GM18870 (cell line): ENCODE results near the gene FOXE3.

Experiments used
- ATAC-seq: cut with Tn5 transposase; IDR thresholded peaks from one replicate; pipeline ENCODE4 v1.9.1; 2021; ENCODE audit warnings: moderate library complexity; ENCODE audit not compliant: unreplicated experiment

The FOXE3 gene

DNA sequence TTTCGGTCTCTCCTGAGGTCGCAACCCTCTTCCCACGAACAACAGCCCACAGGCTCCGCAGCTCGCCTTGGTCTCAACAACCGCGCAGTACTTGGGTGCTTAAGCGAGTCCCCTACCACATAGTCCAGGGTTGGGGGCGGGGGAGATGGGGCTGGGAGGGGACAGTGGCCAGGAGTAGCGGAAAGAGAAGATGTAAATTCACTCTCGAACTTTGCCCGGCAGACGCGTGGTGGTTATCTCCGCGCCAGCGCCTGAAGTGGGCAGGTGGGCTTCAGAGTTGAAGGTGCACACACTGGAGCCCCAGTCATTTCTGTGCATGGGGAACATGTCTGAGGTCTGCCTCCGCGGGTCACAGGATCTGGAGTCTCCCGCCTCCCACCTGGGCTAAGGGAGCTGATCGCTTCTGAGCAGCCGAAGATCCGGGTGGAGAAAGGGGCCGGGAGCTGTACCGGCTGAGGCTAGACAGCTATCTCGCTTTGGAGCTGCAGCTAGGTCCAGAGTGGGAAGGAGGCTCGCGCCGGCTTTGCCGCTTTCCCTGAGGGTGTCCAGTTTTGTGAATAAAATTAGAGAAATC is 17.5 kb downstream of the FOXE3 start:
- ATAC-seq = no peak

GRCh38 chr1:47434051-47434842 is 18.2 kb downstream of the FOXE3 start:
- ATAC-seq = no peak

- no peak for ATAC-seq
These were observed 19.6 kb downstream of the FOXE3 start for GRCh38 chr1:47435506-47436303.

DNA sequence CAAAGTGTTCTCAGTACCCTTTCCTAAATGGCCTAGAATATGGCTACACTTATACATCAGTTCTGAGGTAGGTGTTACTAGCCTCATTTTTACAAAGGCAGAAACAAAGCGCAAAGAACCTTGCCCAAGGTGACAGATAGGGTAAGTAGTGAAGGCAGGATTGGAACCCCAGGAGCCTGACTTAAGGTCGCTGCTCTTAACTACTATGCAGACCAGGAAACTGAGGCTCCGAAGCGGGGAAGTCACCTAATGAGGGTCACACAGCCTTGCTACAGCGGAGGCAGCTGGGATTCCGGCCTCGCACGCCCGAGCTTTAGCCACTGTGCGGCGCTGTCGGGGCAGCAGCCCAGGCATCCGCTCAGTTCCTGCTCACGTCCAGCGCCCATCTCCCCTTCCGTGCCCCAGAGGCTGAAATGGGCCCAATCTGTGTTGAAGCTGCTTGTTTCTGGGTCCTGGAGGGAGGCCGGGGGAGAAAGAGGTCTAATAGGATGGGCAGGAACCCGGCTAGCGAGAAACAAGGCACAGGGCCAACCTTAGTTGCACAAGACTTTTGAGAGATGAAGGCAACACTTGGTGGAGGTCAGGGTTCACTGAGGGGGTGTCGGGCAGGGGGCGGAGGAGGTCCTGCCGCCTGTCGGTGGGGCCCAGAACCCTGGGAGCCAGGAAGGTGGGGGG is 20.4 kb downstream of the FOXE3 start:
- no peak for ATAC-seq

DNA sequence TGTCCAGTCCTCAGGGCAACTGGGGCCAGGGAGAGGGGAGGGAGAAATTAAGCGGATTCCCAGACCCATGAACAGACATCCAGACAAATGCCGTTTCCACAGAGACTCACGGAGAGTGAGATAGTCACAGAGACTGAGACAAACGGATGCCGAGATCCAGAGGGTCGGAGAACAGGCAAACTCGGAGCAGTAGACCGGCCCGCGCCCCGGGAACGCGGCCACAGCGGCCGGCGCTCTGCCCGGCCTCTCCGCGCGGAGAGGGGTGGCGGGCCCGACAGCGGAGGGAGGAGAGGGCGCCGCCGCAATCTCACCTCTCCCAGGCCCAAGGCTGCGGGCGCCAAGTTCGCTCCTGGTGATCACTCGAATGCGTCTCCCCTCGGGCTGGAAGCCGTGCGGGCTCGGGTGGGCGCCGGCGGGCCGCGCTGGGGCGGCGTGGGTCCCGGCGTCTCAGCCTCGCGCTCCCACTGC is 20.9 kb downstream of the FOXE3 start:
- peak; percentile 2 for ATAC-seq

GRCh38 chr1:47437447-47438164 is 21.5 kb downstream of the FOXE3 start, which contains the start of gene FOXD2:
Gene FOXD2, plus strand, starts transcription at chr1:47438044. Its CDS starts 92 bp downstream, at chr1:47438136.
- peak; percentile 74 for ATAC-seq

DNA sequence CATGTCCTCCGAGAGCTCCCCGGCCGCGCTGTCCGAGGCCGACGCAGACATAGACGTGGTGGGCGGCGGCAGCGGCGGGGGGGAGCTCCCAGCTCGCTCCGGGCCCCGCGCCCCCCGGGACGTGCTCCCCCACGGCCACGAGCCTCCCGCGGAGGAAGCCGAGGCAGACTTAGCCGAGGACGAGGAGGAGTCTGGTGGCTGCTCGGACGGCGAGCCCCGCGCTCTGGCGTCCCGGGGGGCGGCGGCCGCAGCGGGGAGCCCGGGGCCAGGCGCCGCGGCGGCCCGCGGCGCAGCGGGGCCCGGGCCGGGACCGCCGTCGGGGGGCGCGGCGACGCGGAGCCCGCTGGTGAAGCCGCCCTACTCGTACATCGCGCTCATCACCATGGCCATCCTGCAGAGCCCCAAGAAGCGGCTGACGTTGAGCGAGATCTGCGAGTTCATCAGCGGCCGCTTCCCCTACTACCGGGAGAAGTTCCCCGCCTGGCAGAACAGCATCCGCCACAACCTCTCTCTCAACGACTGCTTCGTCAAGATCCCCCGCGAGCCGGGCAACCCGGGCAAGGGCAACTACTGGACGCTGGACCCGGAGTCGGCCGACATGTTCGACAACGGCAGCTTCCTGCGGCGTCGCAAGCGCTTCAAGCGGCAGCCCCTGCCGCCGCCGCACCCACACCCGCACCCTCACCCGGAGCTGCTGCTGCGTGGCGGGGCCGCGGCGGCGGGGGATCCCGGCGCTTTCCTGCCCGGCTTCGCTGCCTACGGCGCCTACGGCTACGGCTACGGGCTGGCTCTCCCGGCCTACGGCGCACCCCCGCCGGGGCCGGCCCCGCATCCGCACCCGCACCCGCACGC is 22.3 kb downstream of the FOXE3 start:
- peak; percentile 3 for ATAC-seq

- ATAC-seq = no peak
These were observed 23.1 kb downstream of the FOXE3 start for GRCh38 chr1:47439017-47439818.

- no peak for ATAC-seq
These were observed 23.9 kb downstream of the FOXE3 start for GRCh38 chr1:47439819-47440598.

- no peak for ATAC-seq
These were observed 24.6 kb downstream of the FOXE3 start for GRCh38 chr1:47440599-47441081.

DNA sequence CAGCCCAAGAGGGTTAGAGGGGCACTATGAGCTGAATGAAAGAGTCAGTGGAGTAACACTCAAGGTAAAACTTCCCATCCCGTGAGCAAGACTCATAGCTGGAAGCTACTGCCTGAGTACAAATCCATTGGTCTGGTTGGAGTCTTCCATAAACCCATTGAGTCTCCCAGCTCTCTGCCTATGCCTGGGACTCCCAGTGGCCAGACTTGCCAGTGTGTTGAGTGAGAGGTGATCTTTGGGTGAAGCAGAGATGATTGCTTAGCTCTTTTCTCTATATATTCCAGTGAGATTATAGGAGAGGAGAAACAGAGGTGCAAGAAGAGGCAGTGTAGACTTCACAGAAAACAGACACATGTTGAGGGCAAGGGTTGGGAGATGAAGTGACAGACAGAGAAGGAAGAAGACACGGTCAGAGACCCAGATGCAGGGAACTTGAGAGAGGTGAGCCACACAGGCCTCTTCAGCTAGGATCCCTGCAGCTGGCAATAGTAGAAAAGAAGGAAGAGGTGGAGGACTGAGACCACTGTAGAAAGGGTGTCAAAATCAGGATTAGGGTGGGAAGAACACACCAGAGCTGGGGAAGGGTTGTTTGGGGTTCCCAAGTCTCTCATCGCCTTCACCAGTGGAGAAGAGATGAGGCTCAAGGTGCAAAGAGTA is 25.5 kb downstream of the FOXE3 start:
- ATAC-seq = no peak

DNA sequence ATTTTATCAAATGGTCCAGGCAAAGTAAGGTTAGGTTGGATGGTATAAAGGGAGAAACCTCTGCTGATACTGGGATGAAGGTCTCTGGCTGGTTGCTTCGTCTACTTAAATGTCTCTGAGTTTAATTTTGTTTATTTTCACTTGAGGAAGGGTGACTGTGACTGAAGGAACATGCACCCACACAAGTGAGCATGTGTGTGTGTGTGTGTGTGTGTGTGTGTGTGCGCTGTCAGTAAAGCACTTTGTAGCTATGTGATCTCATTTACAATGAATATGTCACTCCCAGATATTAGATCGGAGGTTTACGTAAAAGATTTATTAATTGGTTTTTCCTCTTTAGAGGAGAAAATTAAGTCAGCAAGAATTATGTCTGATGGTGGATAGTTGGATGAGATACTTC is 26.1 kb downstream of the FOXE3 start:
- ATAC-seq = no peak

GRCh38 chr1:47442842-47443529 is 26.9 kb downstream of the FOXE3 start:
- no peak for ATAC-seq

DNA sequence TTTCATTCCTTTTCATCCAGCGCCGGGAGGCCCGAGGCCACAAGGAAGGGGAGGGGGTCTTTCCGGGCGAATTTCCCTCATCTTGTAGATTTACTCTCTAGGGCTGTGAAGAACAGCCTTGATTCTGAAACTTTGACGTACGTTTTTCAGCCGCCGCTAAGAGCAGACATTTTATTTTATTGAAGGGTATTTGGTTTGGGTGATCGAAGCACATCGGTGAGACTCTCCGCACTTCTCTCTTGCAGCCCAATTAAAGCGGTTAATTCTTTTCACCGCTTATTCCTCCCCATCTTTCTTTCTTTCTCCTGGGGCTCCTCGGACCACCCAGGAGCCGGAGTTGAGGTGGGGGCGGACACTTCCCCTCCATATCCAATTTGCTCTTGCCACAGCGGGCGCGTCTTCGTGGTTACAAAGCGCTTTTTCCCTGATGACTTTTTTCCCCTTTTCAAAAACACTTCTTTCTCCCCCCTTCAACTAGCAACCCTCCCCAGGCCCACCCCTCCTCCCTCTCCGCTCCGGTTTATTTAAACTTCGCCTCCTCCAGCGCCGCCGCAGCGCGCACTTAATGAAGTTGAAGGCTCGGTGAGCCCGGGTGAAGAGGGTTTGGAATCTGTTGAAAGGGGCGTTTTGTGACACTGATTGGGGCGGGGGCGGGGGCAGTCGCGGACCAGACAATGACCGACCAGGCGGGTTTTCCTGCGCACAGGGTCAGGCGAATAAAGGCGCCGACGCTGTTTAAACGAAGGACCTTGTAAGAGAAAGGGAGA is 27.6 kb downstream of the FOXE3 start:
- no peak for ATAC-seq

DNA sequence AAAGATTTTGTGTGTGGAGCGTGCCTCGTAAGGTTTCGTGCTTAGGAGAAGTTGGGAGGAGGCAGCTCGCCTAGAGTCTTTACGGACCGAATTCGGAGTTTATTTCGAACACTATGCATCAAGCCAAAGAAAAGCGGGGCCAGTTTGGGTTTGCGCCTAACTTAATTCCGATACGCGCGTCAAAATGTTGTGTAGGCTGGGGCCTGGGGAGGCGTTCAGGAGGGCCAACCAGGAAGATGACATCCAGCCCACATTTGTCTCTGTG is 28.1 kb downstream of the FOXE3 start:
- no peak for ATAC-seq
